ENCODE measurements around the gene MARCHF3.

The MARCHF3 gene

GRCh38 chr5:126982926-126983873 is 47.2 kb downstream of the MARCHF3 start:
- DNase-seq = no peak

DNA sequence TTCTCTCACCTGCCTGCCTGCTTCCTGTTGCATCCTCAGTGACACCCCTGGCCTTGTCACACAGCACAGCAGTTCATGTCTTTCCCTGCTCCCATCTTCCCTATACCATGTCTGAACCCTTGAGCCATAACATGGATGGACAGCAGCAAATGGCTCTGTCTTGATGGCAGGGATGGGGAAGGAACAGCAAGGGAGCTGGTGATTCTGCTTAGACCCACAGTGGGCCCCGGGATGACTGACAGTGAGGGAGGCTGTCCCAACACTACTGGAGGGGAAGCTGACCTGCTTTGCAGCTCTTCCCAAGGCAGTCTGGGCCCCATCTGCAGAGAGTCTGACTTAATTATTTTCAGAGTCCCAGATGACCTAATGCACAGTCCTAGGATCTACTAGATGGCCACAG is 48.2 kb downstream of the MARCHF3 start:
- no peak for DNase-seq

- DNase-seq = no peak
Measured at GRCh38 chr5:126981701-126982100, 48.7 kb downstream of the MARCHF3 start.

DNA sequence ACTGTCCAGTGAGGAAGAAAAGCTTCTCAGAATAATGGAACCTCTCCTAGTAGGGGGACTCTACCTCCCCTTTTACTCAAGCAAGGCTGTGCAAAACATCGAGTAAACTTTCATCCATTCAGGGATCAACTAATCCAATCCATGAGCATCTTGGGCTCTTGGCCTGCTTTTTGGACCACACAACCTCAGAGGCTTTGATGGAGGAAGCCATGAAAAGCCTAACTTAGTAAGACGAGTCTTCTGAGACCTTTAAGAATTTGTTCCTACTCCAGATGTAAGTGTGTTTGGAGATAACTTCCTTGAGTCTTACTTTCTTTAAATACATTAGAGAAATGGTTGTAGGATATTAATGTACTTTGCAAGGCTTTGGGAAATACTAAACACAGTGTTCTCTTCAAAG is 49.1 kb downstream of the MARCHF3 start:
- no peak for DNase-seq

DNA sequence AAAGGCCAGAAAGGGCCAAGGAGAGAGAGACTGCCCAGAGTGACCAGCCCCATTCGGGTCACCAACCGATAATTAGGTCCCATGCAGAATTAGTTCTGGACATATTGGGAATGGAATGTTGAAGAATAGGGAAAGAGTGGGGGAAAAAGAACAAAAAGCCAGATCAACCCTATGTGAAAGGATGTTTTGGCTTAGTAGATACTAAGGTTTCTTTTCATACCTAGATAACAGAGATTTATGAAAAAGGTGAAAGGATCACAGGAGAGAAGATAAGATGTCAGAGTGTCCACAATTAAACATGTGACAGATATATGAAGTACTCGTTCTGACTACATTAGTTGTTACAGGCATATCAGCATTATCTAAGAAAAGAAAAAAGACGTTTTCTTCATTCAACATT is 52.1 kb downstream of the MARCHF3 start:
- no peak for DNase-seq

DNA sequence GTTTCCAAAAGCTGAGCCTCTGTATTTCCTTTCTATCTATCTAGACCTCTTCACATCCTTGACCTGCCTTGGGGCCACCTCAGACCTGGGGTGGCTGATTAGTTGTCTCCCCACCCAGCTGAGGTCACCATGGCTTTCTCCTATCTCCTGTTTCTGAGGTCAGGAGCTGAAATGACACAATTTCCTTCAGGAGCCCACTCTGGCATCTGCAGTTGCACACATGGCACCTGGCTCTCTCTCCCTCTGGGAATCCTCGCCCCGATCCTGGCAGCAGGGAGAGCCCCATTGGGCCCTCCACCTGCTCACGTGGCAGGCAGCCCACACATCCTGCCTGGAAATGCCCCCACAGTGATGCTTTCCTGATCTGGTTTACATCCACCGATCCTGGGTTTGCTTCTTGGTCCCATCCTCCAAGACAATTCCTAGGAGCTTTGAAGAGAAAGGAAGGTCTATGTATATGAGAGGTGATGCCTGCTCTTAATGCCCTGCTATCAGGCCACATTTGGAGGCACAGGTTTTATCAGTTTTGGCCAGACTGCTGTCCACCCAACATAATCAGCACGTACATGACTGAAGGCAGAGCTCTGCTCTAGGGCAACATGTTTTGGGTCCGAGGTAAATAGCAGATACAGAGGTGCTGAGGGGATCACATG is 53.7 kb downstream of the MARCHF3 start:
- no peak for DNase-seq

DNA sequence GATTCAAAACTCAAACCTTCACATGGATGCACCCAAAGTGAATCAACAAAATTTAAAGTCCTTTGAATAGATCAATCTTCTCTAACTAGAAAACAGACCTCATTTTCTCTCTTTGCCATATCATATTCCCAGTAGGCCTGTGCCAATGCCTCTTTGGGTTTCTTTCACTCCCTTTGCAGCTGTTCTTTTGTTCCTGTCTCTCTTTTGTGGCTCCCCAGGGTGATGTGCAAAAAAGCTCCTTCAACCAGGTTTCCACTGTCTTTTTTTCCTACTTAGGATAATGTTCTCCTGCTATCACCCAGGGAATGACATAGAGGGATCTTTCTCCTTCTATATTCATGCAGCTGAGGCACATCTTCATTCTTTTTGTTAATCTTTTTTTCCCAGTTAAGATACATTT is 54.6 kb downstream of the MARCHF3 start:
- no peak for DNase-seq

GRCh38 chr5:126973193-126973592 is 57.2 kb downstream of the MARCHF3 start:
- peak in 1 of 2 donors; percentile 10 for DNase-seq

- peak; percentile 60 to 70 for DNase-seq
Measured at GRCh38 chr5:126972062-126972895, 58.1 kb downstream of the MARCHF3 start.

DNA sequence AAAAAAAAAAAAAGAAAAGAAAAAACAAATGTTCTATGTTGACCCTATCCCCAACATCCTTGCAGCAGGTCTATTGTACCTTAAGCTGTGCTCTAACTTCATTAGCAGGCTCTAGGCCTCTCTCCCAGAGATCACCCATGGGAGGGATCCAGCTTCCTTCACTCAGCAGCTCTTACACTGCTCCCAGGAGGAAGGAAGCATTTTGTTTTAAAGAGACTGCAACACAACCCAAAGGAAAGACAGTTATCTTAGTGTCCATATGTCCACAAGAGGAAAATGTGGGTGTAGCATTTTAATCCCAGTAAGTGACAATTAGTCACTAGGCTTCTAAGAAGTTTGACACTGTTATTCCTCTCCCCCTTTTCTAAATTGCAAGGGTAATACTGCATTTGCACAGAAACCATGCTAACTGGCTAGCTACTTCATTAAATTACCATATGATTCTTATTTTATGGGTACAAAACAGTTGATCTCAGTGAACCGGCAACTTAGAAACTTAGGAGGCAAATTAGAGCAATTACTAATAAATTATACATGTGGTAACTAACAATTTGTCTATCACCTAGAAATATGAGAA is 58.8 kb downstream of the MARCHF3 start:
- DNase-seq = peak; percentile 59 to 65

DNA sequence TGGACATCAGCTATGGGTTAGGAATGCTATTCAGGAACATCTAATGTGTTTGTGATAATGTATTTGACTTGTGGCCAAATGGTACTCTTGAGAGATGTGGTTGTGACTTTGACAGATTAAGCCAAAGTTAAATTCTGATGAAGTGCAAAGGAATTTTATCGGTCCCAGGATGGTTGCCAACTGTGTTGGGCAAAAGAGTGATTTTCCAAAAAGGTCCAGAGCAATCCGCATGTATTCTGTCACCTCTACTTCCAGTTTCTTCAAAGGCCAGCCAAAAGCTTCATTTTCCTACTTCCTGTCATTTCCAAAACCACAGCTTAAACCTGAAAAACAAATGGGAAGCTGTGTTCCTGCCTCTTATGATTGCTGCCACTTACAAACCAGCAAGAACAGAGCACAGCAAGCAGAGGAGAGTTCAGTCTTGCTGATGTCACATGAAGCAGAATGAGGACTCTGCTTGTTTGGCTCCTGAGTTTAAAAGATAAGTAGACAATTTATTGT is 59.8 kb downstream of the MARCHF3 start:
- peak in 1 of 2 donors; percentile 40 for DNase-seq

DNA sequence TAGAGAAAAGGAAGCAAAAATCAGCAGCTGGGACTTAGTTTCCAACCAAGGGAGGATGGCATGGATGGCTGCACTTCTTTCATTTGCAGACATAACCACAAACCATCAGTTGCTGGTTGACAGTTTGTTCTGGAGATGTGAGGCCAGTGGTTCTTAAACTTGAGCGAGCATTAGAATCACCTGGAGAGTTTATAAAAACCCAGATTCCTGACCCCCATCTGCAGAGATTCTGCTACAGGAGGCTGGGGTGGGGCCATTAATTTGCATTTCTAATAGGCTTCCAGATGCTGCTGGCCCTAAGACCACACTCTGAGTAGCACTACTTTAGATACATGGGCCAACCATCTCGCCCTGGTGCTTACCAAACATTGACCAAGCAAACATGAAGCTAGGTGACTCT is 60.8 kb downstream of the MARCHF3 start:
- no peak for DNase-seq

DNA sequence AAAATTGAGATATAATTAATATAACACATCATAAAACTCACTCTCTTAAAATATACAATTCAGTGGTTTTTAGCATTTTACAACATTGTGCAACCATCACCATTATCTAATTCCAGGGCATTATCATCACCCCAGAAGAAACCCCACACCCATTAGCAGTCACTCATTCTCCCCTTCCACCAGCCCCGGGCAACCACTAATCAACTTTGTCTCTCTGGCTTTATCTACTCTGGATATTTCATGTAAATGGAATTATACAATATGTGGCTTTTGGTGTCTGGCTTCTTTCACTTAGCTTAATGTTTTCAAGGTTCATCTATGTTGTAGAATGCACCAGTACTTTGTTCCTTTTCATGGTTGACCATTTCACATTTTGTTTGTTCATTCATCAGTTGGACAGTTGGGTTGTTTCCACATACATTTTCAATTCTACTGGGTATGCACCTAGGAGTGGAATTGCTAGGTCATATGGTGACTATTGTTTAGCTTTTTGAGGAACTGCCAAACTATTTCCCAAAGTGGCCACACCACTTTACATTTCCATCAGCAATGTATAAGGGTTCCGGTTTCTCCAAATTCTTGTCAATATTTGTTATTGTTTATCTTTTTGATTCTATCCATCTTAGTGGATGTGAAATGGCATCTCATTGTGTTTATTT is 62.4 kb downstream of the MARCHF3 start:
- DNase-seq = no peak

DNA sequence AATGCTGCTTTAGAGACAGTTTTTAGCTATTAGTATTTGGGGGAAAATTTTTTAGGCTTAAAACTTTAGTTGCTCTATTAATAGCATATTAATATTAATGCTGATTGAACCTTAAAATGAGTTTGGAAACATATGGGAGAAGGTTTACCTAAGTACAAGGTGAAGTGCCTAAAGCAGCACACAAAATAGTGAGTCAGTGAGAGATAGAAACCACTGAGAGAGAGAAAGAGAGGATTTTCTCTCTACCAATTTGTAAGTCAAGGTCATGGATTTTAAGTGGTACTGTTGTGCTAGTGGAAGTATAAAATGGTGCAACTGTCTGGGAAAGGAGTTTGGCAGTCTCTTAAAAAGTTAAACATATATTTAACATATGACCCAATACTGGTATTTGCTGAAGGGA is 64.9 kb downstream of the MARCHF3 start:
- DNase-seq = no peak

- peak in 1 of 2 donors; percentile 50 for DNase-seq
Measured at GRCh38 chr5:126965061-126965475, 65.3 kb downstream of the MARCHF3 start.

- no peak for DNase-seq
Measured at GRCh38 chr5:126963822-126964375, 66.5 kb downstream of the MARCHF3 start.

DNA sequence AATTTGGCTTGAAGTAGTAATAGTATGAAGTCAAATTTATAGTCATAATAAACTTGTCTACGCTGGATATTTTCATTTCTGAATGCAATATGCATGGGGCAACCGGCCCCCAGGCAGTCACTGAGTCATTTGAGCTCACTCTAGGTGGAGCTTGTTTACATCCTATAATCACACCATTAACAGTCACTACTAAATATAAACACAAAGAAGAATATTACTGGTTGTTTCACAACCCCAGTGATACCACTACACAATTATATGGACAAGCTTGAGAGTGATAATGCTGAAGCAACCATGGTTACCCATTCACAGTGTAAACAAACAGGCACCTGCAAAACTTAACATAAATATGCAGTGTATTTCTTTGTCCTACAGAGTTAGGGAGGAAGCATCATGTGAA is 68.7 kb downstream of the MARCHF3 start:
- DNase-seq = no peak

DNA sequence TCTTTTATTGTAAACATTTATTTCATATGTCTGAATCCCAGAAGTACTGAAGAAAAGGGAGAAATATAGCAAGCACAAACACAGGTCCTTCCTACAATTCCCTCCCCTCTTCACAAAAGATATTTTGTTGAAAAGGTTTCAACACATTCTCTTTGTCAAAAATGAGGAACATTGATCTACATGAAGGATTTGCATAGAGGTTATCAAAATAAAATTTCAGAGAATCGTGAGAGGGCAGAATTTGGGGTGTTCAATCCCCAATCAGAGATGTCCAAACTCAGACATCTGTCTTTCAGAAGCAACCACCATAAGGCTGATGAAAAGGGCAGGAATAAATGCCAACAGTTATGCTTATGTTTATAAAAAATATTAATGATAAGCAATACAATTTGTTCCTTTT is 69.2 kb downstream of the MARCHF3 start:
- DNase-seq = no peak

DNA sequence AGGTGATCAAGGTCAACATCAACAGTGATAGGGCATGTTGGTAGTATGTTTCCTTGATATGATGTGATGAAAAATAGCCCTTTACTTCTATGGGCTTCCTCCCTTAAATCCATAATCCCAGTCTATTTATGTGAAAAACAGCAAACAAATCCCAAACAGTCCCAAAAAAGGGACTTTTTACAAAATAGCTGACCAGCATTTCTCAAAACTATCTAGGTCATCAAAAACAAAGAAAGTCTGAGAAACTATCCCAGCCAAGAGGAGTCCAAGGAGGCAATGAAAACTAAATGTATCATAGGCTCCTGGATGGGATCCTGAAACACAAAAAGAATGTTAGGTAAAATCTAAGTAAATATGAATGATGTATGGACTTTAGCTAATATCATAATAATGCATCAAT is 71.2 kb downstream of the MARCHF3 start:
- DNase-seq = no peak

- no peak for DNase-seq
Measured at GRCh38 chr5:126956991-126957390, 73.4 kb downstream of the MARCHF3 start.

DNA sequence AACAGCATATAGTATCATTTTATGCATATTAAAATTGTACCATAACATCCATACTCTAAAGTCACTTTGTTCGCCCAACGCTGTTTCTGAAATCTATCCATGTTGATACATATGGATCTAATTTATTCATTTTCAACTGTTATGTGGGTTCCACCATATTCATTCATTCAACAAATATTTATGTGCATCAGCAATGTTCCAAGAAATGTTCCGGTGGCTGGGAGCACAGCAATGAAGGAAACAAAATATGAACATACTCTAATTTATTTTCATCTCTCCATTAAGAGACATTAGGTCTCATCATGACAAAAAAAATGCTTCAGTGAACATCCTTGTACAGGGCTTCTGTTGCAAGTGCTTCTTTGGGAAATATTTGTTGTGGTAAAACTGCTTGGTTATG is 75.4 kb downstream of the MARCHF3 start:
- no peak for DNase-seq

GRCh38 chr5:126953640-126954039 is 76.7 kb downstream of the MARCHF3 start:
- DNase-seq = no peak

Measured in inflammatory macrophage (primary cell).